GM18909 (cell line): ENCODE results near the gene DARS2.

Experiments
- ATAC-seq: cut with Tn5 transposase; IDR thresholded peaks from one replicate; pipeline ENCODE4 v1.9.1; 2021; ENCODE audit warnings: mild to moderate bottlenecking; ENCODE audit not compliant: unreplicated experiment, poor library complexity

The DARS2 gene

GRCh38 chr1:173884701-173885100, 60.2 kb downstream of the DARS2 start:
- no peak for ATAC-seq

GRCh38 chr1:173886746-173887611, 62.5 kb downstream of the DARS2 start:
- ATAC-seq: no peak

GRCh38 chr1:173887627-173888026, 63.2 kb downstream of the DARS2 start:
- no peak for ATAC-seq

GRCh38 chr1:173888749-173889148, 64.3 kb downstream of the DARS2 start:
- no peak for ATAC-seq

GRCh38 chr1:173889885-173890284, 65.4 kb downstream of the DARS2 start:
- no peak for ATAC-seq

- no peak for ATAC-seq
Observed at GRCh38 chr1:173893611-173894010, 69.1 kb downstream of the DARS2 start.

GRCh38 chr1:173894189-173894588, 69.7 kb downstream of the DARS2 start:
- ATAC-seq: no peak

- ATAC-seq: no peak
Observed at GRCh38 chr1:173900427-173900826, 76.0 kb downstream of the DARS2 start.

GRCh38 chr1:173900992-173901391, 76.5 kb downstream of the DARS2 start:
- no peak for ATAC-seq

- no peak for ATAC-seq
Observed at GRCh38 chr1:173903827-173904531, 79.5 kb downstream of the DARS2 start.
